ENCODE data around the gene NOL6.

The NOL6 gene

DNA sequence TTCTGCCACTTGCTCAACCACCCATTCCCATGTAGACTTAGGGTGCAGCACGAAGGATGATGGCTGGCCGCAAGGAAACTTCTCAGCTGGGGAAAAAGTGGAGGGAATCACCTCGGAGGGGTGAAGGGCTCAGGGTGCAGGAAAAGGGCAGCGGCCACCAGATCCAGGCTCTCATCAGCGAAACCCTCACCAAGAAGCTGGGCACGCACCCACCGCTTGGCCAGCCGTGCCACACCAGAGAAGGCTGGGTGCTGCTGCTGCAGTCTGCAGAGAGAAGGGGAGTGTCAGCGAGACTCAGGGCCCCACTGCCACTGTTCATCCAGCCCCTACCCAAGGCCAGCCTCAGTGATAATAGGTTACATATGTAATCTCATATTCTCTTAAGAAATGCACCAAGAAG is 8.6 kb downstream of the NOL6 start:
- Histone ChIP-seq H3K36me3 (ENCODE audit: control insufficient read depth, low read length) (peaks cover 98% of the 10 kb centered on the region), H3K27ac (ENCODE audit: low read depth, low read length) (no peak overlapping the region)

GRCh38 chr9:33464045-33464636 is 9.6 kb downstream of the NOL6 start:
- Histone ChIP-seq H3K79me2 (ENCODE audit: control insufficient read depth, low read length) (no peaks in the 10 kb centered on the region), H3K9me2 (replicated peaks; ENCODE audit: control insufficient read depth, low read length) (no peaks in the 10 kb centered on the region), H4K20me1 (ENCODE audit: control insufficient read depth, insufficient read depth, low read depth, low read length) (no peaks in the 10 kb centered on the region), H3K4me2 (ENCODE audit: low read length) (no peak overlapping the region), H3K27ac (ENCODE audit: low read depth, low read length) (no peak overlapping the region), H3K4me1 (ENCODE audit: control insufficient read depth, low read length) (peaks cover 4% of the 10 kb centered on the region), H3K9me3 (ENCODE audit: control insufficient read depth, insufficient read depth, low read length) (no peaks in the 10 kb centered on the region), H3K36me3 (ENCODE audit: control insufficient read depth, low read length) (peaks cover 89% of the 10 kb centered on the region), H3K4me3 (ENCODE audit: low read length) (no peak overlapping the region), H3K27me3 (ENCODE audit: control insufficient read depth, low read length) (no peaks in the 10 kb centered on the region), H3F3A (ENCODE audit: control insufficient read depth, insufficient read depth) (no peaks in the 10 kb centered on the region)
- TF ChIP-seq EZH2phosphoT487 (IDR thresholded peaks at IDR 0.05; ENCODE audit: borderline replicate concordance, low read length), result no peak
- TF ChIP-seq, protein P1, sequence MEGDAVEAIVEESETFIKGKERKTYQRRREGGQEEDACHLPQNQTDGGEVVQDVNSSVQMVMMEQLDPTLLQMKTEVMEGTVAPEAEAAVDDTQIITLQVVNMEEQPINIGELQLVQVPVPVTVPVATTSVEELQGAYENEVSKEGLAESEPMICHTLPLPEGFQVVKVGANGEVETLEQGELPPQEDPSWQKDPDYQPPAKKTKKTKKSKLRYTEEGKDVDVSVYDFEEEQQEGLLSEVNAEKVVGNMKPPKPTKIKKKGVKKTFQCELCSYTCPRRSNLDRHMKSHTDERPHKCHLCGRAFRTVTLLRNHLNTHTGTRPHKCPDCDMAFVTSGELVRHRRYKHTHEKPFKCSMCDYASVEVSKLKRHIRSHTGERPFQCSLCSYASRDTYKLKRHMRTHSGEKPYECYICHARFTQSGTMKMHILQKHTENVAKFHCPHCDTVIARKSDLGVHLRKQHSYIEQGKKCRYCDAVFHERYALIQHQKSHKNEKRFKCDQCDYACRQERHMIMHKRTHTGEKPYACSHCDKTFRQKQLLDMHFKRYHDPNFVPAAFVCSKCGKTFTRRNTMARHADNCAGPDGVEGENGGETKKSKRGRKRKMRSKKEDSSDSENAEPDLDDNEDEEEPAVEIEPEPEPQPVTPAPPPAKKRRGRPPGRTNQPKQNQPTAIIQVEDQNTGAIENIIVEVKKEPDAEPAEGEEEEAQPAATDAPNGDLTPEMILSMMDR (IDR thresholded peaks at IDR 0.05; ENCODE audit: low read depth, low read length, poor library complexity, severe bottlenecking), result no peak

More for the DNA sequence above, 8.6 kb downstream of the NOL6 start:
- no peak overlapping the region for H3K4me3 ChIP-seq (ENCODE audit: low read length)
- H4K20me1 ChIP-seq (ENCODE audit: control insufficient read depth, insufficient read depth, low read depth, low read length), result no peaks in the 10 kb centered on the region
- no peaks in the 10 kb centered on the region for H3K4me1 ChIP-seq (ENCODE audit: control insufficient read depth, low read length)
- TF ChIP-seq EZH2phosphoT487 (IDR thresholded peaks at IDR 0.05; ENCODE audit: borderline replicate concordance, low read length), result no peak
- TF ChIP-seq, protein P1 (IDR thresholded peaks at IDR 0.05; ENCODE audit: low read depth, low read length, poor library complexity, severe bottlenecking), result no peak
- H3K4me2 ChIP-seq (ENCODE audit: low read length), result no peak overlapping the region
- H3K79me2 ChIP-seq (ENCODE audit: control insufficient read depth, low read length), result no peaks in the 10 kb centered on the region
- H3K9me2 ChIP-seq (replicated peaks; ENCODE audit: control insufficient read depth, low read length), result no peaks in the 10 kb centered on the region
- H3K9me3 ChIP-seq (ENCODE audit: control insufficient read depth, insufficient read depth, low read length), result no peaks in the 10 kb centered on the region
- H3K27me3 ChIP-seq (ENCODE audit: control insufficient read depth, low read length), result no peaks in the 10 kb centered on the region
- no peaks in the 10 kb centered on the region for H3F3A ChIP-seq (ENCODE audit: control insufficient read depth, insufficient read depth)

DNA sequence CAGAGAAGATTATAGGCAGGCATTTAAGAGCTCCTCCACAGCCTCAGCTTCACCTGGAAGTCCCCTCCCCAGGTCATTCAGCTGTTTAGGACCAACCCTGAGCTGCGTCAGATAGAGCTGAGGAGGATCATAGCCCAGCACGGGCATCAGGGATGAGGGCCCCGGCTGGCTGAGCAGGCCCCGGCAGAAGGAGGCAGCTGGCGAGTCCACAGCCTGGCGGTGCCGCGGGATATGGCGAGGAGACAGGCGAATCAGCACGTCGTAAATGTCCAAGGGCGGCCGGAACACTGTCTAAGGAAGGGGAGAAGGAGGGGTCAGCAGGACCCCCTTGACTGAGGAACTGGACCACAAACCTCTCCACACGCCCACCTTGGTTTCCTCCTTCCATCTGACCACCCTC is 10.6 kb downstream of the NOL6 start:
- TF ChIP-seq, protein P1 (IDR thresholded peaks at IDR 0.05; ENCODE audit: low read depth, low read length, poor library complexity, severe bottlenecking), result no peak
- TF ChIP-seq EZH2phosphoT487 (IDR thresholded peaks at IDR 0.05; ENCODE audit: borderline replicate concordance, low read length), result no peak
- no peaks in the 10 kb centered on the region for H3K27me3 ChIP-seq (ENCODE audit: control insufficient read depth, low read length)
- H3K4me3 ChIP-seq (ENCODE audit: low read length), result no peak overlapping the region
- no peaks in the 10 kb centered on the region for H3K9me2 ChIP-seq (replicated peaks; ENCODE audit: control insufficient read depth, low read length)
- peaks cover 14% of the 10 kb centered on the region for H3K4me1 ChIP-seq (ENCODE audit: control insufficient read depth, low read length)
- no peaks in the 10 kb centered on the region for H3K79me2 ChIP-seq (ENCODE audit: control insufficient read depth, low read length)
- H3K36me3 ChIP-seq (ENCODE audit: control insufficient read depth, low read length), result peaks cover 79% of the 10 kb centered on the region
- no peak overlapping the region for H3K27ac ChIP-seq (ENCODE audit: low read depth, low read length)
- H3F3A ChIP-seq (ENCODE audit: control insufficient read depth, insufficient read depth), result no peaks in the 10 kb centered on the region
- no peaks in the 10 kb centered on the region for H4K20me1 ChIP-seq (ENCODE audit: control insufficient read depth, insufficient read depth, low read depth, low read length)
- no peaks in the 10 kb centered on the region for H3K9me3 ChIP-seq (ENCODE audit: control insufficient read depth, insufficient read depth, low read length)
- H3K4me2 ChIP-seq (ENCODE audit: low read length), result no peak overlapping the region

All from DOHH2 (cell line).